ENCODE data around the gene FXN. TPM values are rescaled to one million over a fixed set of nuclear protein-coding genes. Genes with fewer than 3 reads are reported as not detected.

Gene FXN
- total RNA-seq, 4 donors from 2014 or later, result 4.6 to 13.2 (median 8.1) TPM

DNA sequence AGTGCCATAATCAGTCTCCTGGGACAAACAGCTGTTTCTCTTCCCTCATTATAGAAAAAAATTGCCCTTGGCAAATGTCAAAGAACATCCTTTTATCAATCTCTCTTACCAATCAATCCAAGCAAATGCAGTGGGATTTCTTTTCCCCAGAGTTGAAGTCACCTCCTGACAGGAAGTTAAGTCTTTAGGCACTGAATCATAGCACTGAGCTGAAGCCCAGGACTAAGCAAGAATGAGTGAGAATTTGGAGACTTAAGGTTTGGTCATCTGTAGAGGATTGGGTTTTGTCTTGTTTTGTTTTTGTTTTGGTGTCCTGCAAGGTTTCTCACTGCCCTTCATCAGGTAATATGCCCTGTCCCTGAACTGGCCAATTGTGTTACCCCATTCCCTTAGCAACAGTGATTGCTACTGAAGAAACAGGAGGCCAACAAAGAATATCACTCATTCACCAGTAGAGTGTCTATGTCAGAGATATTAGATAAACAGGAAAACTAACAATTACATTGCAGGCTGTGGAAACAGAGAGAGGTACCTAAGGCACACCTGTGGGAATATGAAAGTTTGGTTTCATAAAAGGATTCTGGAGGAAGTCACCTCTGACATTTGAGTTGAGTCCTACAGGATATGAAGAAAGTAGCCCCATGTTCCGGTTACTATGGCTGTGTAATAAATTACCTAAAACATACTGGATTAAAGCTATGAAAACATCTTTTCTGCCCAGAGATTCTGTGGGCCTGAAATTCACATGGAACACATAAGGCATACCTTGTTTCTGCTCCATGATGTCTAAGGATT, 4.5 kb upstream of the FXN start:
- no peak for ATAC-seq
- 81 to 82% methylated on average over 1 of the region's 1 CpG for WGBS, 2 donors (ENCODE audit: low coverage in 1 of 2)
- Histone ChIP-seq H3K9me3 (no peaks in the 10 kb centered on the region), H3K4me1 (peaks cover 0 to 6% (median 3%) of the 10 kb centered on the region in 3 donors), H3K36me3 (no peaks in the 10 kb centered on the region), H3K4me3 (no peak overlapping the region), H3K27me3 (no peaks in the 10 kb centered on the region), H3K27ac (no peak overlapping the region)
- no peak for TF ChIP-seq POLR2A (IDR thresholded peaks at IDR 0.05)
- no peak for TF ChIP-seq CTCF (IDR thresholded peaks at IDR 0.05)
- TF ChIP-seq EP300 (IDR thresholded peaks at IDR 0.05), result no peak
- TF ChIP-seq POLR2AphosphoS5 (IDR thresholded peaks at IDR 0.05), result no peak

DNA sequence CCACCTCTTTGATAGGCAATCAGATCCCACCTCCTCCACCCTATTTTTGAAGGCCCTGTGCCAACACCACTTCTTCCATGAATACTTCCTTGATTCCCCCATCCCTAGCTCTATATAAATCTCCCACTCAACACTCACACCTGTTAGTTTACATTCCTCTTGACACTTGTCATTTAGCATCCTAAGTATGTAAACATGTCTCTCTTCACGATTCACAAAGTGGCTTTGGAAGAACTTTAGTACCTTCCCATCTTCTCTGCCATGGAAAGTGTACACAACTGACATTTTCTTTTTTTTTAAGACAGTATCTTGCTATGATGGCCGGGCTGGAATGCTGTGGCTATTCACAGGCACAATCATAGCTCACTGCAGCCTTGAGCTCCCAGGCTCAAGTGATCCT, 1.5 kb upstream of the FXN start:
- H3K4me1 ChIP-seq, result peaks cover 3 to 25% (median 3%) of the 10 kb centered on the region in 3 donors
- no peak for ATAC-seq
- no peaks in the 10 kb centered on the region for H3K27me3 ChIP-seq
- TF ChIP-seq EP300 (IDR thresholded peaks at IDR 0.05), result no peak
- TF ChIP-seq POLR2AphosphoS5 (IDR thresholded peaks at IDR 0.05), result no peak
- TF ChIP-seq CTCF (IDR thresholded peaks at IDR 0.05), result no peak
- no peak for TF ChIP-seq POLR2A (IDR thresholded peaks at IDR 0.05)
- WGBS, 2 donors (ENCODE audit: low coverage in 1 of 2), result 44 to 58% methylated on average over 2 of the region's 2 CpGs
- H3K36me3 ChIP-seq, result no peaks in the 10 kb centered on the region
- H3K9me3 ChIP-seq, result no peaks in the 10 kb centered on the region
- no peak overlapping the region for H3K27ac ChIP-seq
- no peak overlapping the region for H3K4me3 ChIP-seq

DNA sequence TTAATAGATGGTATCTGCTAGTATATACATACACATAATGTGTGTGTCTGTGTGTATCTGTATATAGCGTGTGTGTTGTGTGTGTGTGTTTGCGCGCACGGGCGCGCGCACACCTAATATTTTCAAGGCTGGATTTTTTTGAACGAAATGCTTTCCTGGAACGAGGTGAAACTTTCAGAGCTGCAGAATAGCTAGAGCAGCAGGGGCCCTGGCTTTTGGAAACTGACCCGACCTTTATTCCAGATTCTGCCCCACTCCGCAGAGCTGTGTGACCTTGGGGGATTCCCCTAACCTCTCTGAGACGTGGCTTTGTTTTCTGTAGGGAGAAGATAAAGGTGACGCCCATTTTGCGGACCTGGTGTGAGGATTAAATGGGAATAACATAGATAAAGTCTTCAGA, 757 bp downstream of the FXN start:
- WGBS, 2 donors (ENCODE audit: low coverage in 1 of 2), result 4 to 7% methylated on average over 9 to 12 of the region's 14 CpGs
- ATAC-seq, result peak; percentile 4

GRCh38 chr9:69036799-69037198, 1.2 kb downstream of the FXN start:
- TF ChIP-seq POLR2AphosphoS5 (IDR thresholded peaks at IDR 0.05), result no peak
- TF ChIP-seq CTCF (IDR thresholded peaks at IDR 0.05), result no peak
- no peak for TF ChIP-seq EP300 (IDR thresholded peaks at IDR 0.05)
- TF ChIP-seq POLR2A (IDR thresholded peaks at IDR 0.05), result no peak
- ATAC-seq, result no peak
- WGBS, 2 donors (ENCODE audit: low coverage in 1 of 2), result 50 to 62% methylated on average over 10 of the region's 10 CpGs
- Histone ChIP-seq H3K27me3 (no peaks in the 10 kb centered on the region), H3K4me1 (peaks cover 3 to 25% (median 3%) of the 10 kb centered on the region in 3 donors), H3K27ac (peak overlapping the region; percentile 10 to 92 (median 90)), H3K4me3 (peak overlapping the region in 1 of 2 donors; percentile 80), H3K9me3 (no peaks in the 10 kb centered on the region), H3K36me3 (no peaks in the 10 kb centered on the region)

More for the DNA sequence above, 757 bp downstream of the FXN start:
- H3K27ac ChIP-seq, result peak overlapping the region; percentile 10 to 92 (median 90)
- no peaks in the 10 kb centered on the region for H3K36me3 ChIP-seq
- H3K4me1 ChIP-seq, result peaks cover 3 to 25% (median 3%) of the 10 kb centered on the region in 3 donors
- no peaks in the 10 kb centered on the region for H3K27me3 ChIP-seq
- peak overlapping the region; percentile 51 to 80 for H3K4me3 ChIP-seq
- no peak for TF ChIP-seq EP300 (IDR thresholded peaks at IDR 0.05)
- TF ChIP-seq POLR2AphosphoS5 (IDR thresholded peaks at IDR 0.05), result no peak
- no peak for TF ChIP-seq POLR2A (IDR thresholded peaks at IDR 0.05)
- no peak for TF ChIP-seq CTCF (IDR thresholded peaks at IDR 0.05)
- no peaks in the 10 kb centered on the region for H3K9me3 ChIP-seq

- Histone ChIP-seq H3K27me3 (no peaks in the 10 kb centered on the region), H3K9me3 (no peaks in the 10 kb centered on the region), H3K27ac (no peak overlapping the region), H3K36me3 (no peaks in the 10 kb centered on the region), H3K4me1 (peaks cover 3 to 37% (median 7%) of the 10 kb centered on the region in 3 donors), H3K4me3 (no peak overlapping the region)
- TF ChIP-seq EP300 (IDR thresholded peaks at IDR 0.05) (no peak), CTCF (IDR thresholded peaks at IDR 0.05) (no peak), POLR2AphosphoS5 (IDR thresholded peaks at IDR 0.05) (no peak), POLR2A (IDR thresholded peaks at IDR 0.05) (no peak)
- 100% methylated on average over 1 to 2 of the region's 2 CpGs for WGBS, 2 donors (ENCODE audit: low coverage in 1 of 2)
- ATAC-seq, result no peak
Measured at GRCh38 chr9:69040646-69041045, 5.1 kb downstream of the FXN start.
